HepG2 (cell line): ENCODE results near the gene DLEC1. TPM values are rescaled to one million over a fixed set of nuclear protein-coding genes. Genes with fewer than 3 reads are reported as not detected.
A peak's percentile ranks its signal among the peaks of the same experiment; 100 is the strongest.

Experiments used
- CBX2 ChIP-seq, 2 experiments: fragments of 200-600 bp in 1 of 2; sonication (generic); formaldehyde crosslinking in 1 of 2; IDR thresholded peaks; 2 replicates each; pipeline versions ENCODE4 v1.7.0 to v1.8.1; 2018 to 2022; ENCODE audit warnings: low read depth in 2 of 2, low read length in 1 of 2, mild to moderate bottlenecking in 1 of 2, missing genetic modification reagents in 1 of 2
- KDM5A ChIP-seq: fragments of 200-600 bp; sonication (generic); IDR thresholded peaks from 2 replicates; pipeline ENCODE4 v1.7.0; 2018; ENCODE audit warnings: antibody characterized with exemption, mild to moderate bottlenecking, low read length, borderline replicate concordance
- MED8 ChIP-seq: sonication (generic); formaldehyde crosslinking; IDR thresholded peaks from 2 replicates; pipeline ENCODE4 v1.8.1; 2023; ENCODE audit warnings: mild to moderate bottlenecking, missing genetic modification reagents; ENCODE audit not compliant: insufficient replicate concordance
- NR1H2 ChIP-seq: sonication (generic); formaldehyde crosslinking; IDR thresholded peaks from 2 replicates; pipeline ENCODE4 v1.8.1; 2022; ENCODE audit warnings: low read depth, missing genetic modification reagents, borderline replicate concordance
- PAWR ChIP-seq: sonication (generic); formaldehyde crosslinking; IDR thresholded peaks from 2 replicates; pipeline ENCODE4 v1.4.0; 2020; ENCODE audit warnings: missing genetic modification reagents, mild to moderate bottlenecking, borderline replicate concordance
- RBAK ChIP-seq: sonication (generic); formaldehyde crosslinking; IDR thresholded peaks from 2 replicates; pipeline ENCODE4 v1.5.1; 2020; ENCODE audit warnings: mild to moderate bottlenecking, missing genetic modification reagents
- ZBTB20 ChIP-seq: sonication (generic); formaldehyde crosslinking; IDR thresholded peaks from 2 replicates; pipeline ENCODE4 v1.8.1; 2023; ENCODE audit warnings: missing genetic modification reagents, low read depth, mild to moderate bottlenecking, borderline replicate concordance
- ZNF235 ChIP-seq: sonication (generic); formaldehyde crosslinking; IDR thresholded peaks from 2 replicates; pipeline ENCODE4 v1.8.1; 2023; ENCODE audit warnings: mild to moderate bottlenecking, missing genetic modification reagents, borderline replicate concordance
- ZNF33A ChIP-seq: sonication (generic); formaldehyde crosslinking; IDR thresholded peaks from 2 replicates; pipeline ENCODE4 v1.5.1; 2020; ENCODE audit warnings: missing genetic modification reagents, mild to moderate bottlenecking, moderate library complexity, borderline replicate concordance
- ZNF749 ChIP-seq: sonication (generic); formaldehyde crosslinking; IDR thresholded peaks from 2 replicates; pipeline ENCODE4 v1.8.0; 2022; ENCODE audit warnings: mild to moderate bottlenecking, missing genetic modification reagents, moderate library complexity, borderline replicate concordance
- ZNF781 ChIP-seq: sonication (generic); formaldehyde crosslinking; IDR thresholded peaks from 2 replicates; pipeline ENCODE4 v1.5.1; 2020; ENCODE audit warnings: borderline replicate concordance, mild to moderate bottlenecking, missing genetic modification reagents; ENCODE audit errors: not compliant biosample characterization
- polyA plus RNA-seq, 8 experiments: library from polyadenylated mRNA; depleted of rRNA in 3 of 8; stranded (reverse) in 7 of 8; unstranded in 1 of 8; fragments of >200 nt; fragmentation: Illumina TruSeq in 4 of 8; extraction: Trizol in 4 of 8; gene quantifications; 2 replicates each; pipeline versions ENCODE4 v1.2.1 to v1.2.3, GENCODE V29; 2011 to 2016; ENCODE audit warnings: low read depth in 4 of 8, missing spikeins in 1 of 8, mixed read lengths in 1 of 8; ENCODE audit not compliant: insufficient read depth in 1 of 8
- total RNA-seq, 5 experiments: library from RNA; depleted of rRNA; stranded (reverse); fragments of >200 nt; fragmentation: Illumina TruSeq; extraction: Trizol; gene quantifications; 2 replicates each; pipeline ENCODE4 v1.2.3, GENCODE V29; 2016; ENCODE audit warnings: low read depth in 1 of 5
- TF ChIP-seq, protein P1 (sequence below), 2 experiments: fragments of 450-650 bp in 1 of 2; sonication (generic) in 1 of 2; formaldehyde crosslinking in 1 of 2; IDR thresholded peaks; 2 replicates each; pipeline versions ENCODE4 v1.6.1 to v1.8.0; 2016 to 2022; ENCODE audit warnings: antibody characterized with exemption in 1 of 2, mild to moderate bottlenecking in 1 of 2, missing genetic modification reagents in 1 of 2
- TF ChIP-seq, protein P2 (sequence below): sonication (generic); formaldehyde crosslinking; IDR thresholded peaks from 2 replicates; pipeline ENCODE4 v1.8.0; 2022; ENCODE audit warnings: mild to moderate bottlenecking, missing genetic modification reagents, moderate library complexity
- TF ChIP-seq, protein P3 (sequence below): sonication (generic); formaldehyde crosslinking; IDR thresholded peaks from 2 replicates; pipeline ENCODE4 v1.4.0; 2020; ENCODE audit warnings: missing genetic modification reagents

The DLEC1 gene
- total and polyA plus RNA-seq, 2 of the 13 experiments (the other 11 are each of a cell fraction or from before 2014, with no cell fraction given): 0.09 TPM; not detected in 1

DNA sequence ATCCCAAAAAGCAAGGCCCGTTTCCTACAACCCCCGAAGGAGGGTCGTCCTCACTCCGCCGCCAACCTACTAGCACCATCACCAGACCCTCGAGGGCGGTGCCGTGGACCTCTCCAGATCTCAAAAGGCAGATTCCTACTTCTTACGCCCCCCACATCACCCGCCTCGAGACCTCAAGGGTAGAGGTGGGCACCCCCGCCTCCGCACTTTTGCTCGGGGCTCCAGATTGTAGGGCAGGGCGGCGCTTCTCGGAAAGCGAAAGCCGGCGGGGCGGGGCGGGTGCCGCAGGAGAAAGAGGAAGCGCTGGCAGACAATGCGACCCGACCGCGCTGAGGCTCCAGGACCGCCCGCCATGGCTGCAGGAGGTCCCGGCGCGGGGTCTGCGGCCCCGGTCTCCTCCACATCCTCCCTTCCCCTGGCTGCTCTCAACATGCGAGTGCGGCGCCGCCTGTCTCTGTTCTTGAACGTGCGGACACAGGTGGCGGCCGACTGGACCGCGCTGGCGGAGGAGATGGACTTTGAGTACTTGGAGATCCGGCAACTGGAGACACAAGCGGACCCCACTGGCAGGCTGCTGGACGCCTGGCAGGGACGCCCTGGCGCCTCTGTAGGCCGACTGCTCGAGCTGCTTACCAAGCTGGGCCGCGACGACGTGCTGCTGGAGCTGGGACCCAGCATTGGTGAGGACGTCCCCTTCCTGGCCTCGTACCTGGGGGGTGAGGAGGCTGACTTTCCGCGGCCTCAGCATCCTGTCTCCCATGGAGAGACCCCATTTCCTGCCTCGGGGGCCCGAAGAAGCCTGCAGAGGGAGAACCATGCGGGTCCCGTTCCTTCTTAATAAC, 99.6 kb downstream of the DLEC1 start, which contains the start of gene MYD88 (continued):
- TF ChIP-seq, protein P1, sequence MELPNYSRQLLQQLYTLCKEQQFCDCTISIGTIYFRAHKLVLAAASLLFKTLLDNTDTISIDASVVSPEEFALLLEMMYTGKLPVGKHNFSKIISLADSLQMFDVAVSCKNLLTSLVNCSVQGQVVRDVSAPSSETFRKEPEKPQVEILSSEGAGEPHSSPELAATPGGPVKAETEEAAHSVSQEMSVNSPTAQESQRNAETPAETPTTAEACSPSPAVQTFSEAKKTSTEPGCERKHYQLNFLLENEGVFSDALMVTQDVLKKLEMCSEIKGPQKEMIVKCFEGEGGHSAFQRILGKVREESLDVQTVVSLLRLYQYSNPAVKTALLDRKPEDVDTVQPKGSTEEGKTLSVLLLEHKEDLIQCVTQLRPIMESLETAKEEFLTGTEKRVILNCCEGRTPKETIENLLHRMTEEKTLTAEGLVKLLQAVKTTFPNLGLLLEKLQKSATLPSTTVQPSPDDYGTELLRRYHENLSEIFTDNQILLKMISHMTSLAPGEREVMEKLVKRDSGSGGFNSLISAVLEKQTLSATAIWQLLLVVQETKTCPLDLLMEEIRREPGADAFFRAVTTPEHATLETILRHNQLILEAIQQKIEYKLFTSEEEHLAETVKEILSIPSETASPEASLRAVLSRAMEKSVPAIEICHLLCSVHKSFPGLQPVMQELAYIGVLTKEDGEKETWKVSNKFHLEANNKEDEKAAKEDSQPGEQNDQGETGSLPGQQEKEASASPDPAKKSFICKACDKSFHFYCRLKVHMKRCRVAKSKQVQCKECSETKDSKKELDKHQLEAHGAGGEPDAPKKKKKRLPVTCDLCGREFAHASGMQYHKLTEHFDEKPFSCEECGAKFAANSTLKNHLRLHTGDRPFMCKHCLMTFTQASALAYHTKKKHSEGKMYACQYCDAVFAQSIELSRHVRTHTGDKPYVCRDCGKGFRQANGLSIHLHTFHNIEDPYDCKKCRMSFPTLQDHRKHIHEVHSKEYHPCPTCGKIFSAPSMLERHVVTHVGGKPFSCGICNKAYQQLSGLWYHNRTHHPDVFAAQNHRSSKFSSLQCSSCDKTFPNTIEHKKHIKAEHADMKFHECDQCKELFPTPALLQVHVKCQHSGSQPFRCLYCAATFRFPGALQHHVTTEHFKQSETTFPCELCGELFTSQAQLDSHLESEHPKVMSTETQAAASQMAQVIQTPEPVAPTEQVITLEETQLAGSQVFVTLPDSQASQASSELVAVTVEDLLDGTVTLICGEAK (IDR thresholded peaks at IDR 0.05): no peak
- TF ChIP-seq, protein P1 (CRISPR knock-in tag; IDR thresholded peaks at IDR 0.05): no peak; the same call in 1 of the 2 replicates
- TF ChIP-seq, protein P2, sequence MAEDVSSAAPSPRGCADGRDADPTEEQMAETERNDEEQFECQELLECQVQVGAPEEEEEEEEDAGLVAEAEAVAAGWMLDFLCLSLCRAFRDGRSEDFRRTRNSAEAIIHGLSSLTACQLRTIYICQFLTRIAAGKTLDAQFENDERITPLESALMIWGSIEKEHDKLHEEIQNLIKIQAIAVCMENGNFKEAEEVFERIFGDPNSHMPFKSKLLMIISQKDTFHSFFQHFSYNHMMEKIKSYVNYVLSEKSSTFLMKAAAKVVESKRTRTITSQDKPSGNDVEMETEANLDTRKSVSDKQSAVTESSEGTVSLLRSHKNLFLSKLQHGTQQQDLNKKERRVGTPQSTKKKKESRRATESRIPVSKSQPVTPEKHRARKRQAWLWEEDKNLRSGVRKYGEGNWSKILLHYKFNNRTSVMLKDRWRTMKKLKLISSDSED (CRISPR knock-in tag): no peak
- TF ChIP-seq PAWR (CRISPR knock-in tag): no peak
- TF ChIP-seq ZNF781 (CRISPR knock-in tag): no peak
- TF ChIP-seq RBAK: no peak
- TF ChIP-seq NR1H2: no peak
- no peak for TF ChIP-seq ZNF235 (CRISPR knock-in tag)
- TF ChIP-seq ZBTB20 (CRISPR knock-in tag): peak; percentile 50; the same call in 1 of the 2 replicates
- TF ChIP-seq MED8: no peak
- no peak for TF ChIP-seq ZNF33A (CRISPR knock-in tag)
- TF ChIP-seq, protein P3, sequence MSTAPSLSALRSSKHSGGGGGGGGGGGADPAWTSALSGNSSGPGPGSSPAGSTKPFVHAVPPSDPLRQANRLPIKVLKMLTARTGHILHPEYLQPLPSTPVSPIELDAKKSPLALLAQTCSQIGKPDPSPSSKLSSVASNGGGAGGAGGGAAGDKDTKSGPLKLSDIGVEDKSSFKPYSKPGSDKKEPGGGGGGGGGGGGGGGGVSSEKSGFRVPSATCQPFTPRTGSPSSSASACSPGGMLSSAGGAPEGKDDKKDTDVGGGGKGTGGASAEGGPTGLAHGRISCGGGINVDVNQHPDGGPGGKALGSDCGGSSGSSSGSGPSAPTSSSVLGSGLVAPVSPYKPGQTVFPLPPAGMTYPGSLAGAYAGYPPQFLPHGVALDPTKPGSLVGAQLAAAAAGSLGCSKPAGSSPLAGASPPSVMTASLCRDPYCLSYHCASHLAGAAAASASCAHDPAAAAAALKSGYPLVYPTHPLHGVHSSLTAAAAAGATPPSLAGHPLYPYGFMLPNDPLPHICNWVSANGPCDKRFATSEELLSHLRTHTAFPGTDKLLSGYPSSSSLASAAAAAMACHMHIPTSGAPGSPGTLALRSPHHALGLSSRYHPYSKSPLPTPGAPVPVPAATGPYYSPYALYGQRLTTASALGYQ (CRISPR knock-in tag): 0 out of 2 replicates have a peak, but pooled peaks have one; percentile 23
- peak; percentile 31; the same call in 1 of the 2 replicates for TF ChIP-seq ZNF749
- 0 out of 2 replicates have a peak, but pooled peaks have one; percentile 17 for TF ChIP-seq KDM5A
- no peak for TF ChIP-seq CBX2 (IDR thresholded peaks at IDR 0.05; ENCODE audit: low read depth, low read length)
- TF ChIP-seq CBX2 (CRISPR knock-in tag; IDR thresholded peaks at IDR 0.05; ENCODE audit: low read depth): no peak
